ENCODE results near the gene KIR3DL3. TPM values are rescaled to one million over a fixed set of nuclear protein-coding genes. Genes with fewer than 3 reads are reported as not detected.
A peak's percentile ranks its signal among the peaks of the same experiment; 100 is the strongest.
"Not testable (repeated sequence)": the region's sequence is repeated elsewhere in the genome, so short reads cannot be mapped to it uniquely, and the experiment has no call there.

The KIR3DL3 gene
- not detected for total RNA-seq
- long read RNA-seq, result 0 reads

- DNase-seq (ENCODE audit: low spot score), result no peak
Observed at GRCh38 chr19:54724142-54724541, at the start of gene KIR3DL3. Gene KIR3DL3 (plus strand): TSS chr19:54724442. CDS start chr19:54724497, 55 bp downstream.

GRCh38 chr19:54676210-54676834, 47.9 kb upstream of the KIR3DL3 start:
- DNase-seq (ENCODE audit: low spot score), result not testable (repeated sequence)

GRCh38 chr19:54677217-54677616, 47.0 kb upstream of the KIR3DL3 start:
- no peak for DNase-seq (ENCODE audit: low spot score)

GRCh38 chr19:54681596-54681995, 42.6 kb upstream of the KIR3DL3 start:
- not testable (repeated sequence) for DNase-seq (ENCODE audit: low spot score)

GRCh38 chr19:54682306-54682856, 41.9 kb upstream of the KIR3DL3 start:
- DNase-seq (ENCODE audit: low spot score), result no peak

GRCh38 chr19:54684527-54684926, 39.7 kb upstream of the KIR3DL3 start:
- no peak for DNase-seq (ENCODE audit: low spot score)

GRCh38 chr19:54691582-54692297, 32.5 kb upstream of the KIR3DL3 start:
- DNase-seq (ENCODE audit: low spot score), result no peak

GRCh38 chr19:54692298-54692615, 32.0 kb upstream of the KIR3DL3 start:
- no peak for DNase-seq (ENCODE audit: low spot score)

GRCh38 chr19:54694648-54695047, 29.6 kb upstream of the KIR3DL3 start:
- DNase-seq (ENCODE audit: low spot score), result no peak

- no peak for DNase-seq (ENCODE audit: low spot score)
Observed at GRCh38 chr19:54696117-54696548, 28.1 kb upstream of the KIR3DL3 start.

GRCh38 chr19:54696766-54697165, 27.5 kb upstream of the KIR3DL3 start:
- no peak for DNase-seq (ENCODE audit: low spot score)

- DNase-seq (ENCODE audit: low spot score), result not testable (repeated sequence)
Observed at GRCh38 chr19:54697716-54698115, 26.5 kb upstream of the KIR3DL3 start.

GRCh38 chr19:54704928-54705327, 19.3 kb upstream of the KIR3DL3 start:
- no peak for DNase-seq (ENCODE audit: low spot score)

- DNase-seq (ENCODE audit: low spot score), result no peak
Observed at GRCh38 chr19:54707962-54708361, 16.3 kb upstream of the KIR3DL3 start.

- no peak for DNase-seq (ENCODE audit: low spot score)
Observed at GRCh38 chr19:54708781-54709180, 15.5 kb upstream of the KIR3DL3 start.

- DNase-seq (ENCODE audit: low spot score), result no peak
Observed at GRCh38 chr19:54709212-54709948, 14.9 kb upstream of the KIR3DL3 start.

- not testable (repeated sequence) for DNase-seq (ENCODE audit: low spot score)
Observed at GRCh38 chr19:54709956-54710355, 14.3 kb upstream of the KIR3DL3 start.

GRCh38 chr19:54724644-54725043, 402 bp downstream of the KIR3DL3 start:
- DNase-seq (ENCODE audit: low spot score), result no peak

GRCh38 chr19:54725321-54725720, 1.1 kb downstream of the KIR3DL3 start:
- no peak for DNase-seq (ENCODE audit: low spot score)

- DNase-seq (ENCODE audit: low spot score), result peak; percentile 55
Observed at GRCh38 chr19:54727562-54727961, 3.3 kb downstream of the KIR3DL3 start.

GRCh38 chr19:54728167-54728566, 3.9 kb downstream of the KIR3DL3 start:
- peak; percentile 26 for DNase-seq (ENCODE audit: low spot score)

All from mesenteric fat pad (tissue), 1 donor.